Endodermal cell (in vitro differentiated cells): ENCODE data around the gene PANX1. TPM values are rescaled to one million over a fixed set of nuclear protein-coding genes. Genes with fewer than 3 reads are reported as not detected.

ENCODE experiments used
- DNase-seq: peaks from one replicate; pipeline ENCODE4 v3.0.0-alpha.2; 2017
- H3K27ac ChIP-seq: 2 replicates; pipeline ENCODE4 v1.5.1; 2013; ENCODE audit warnings: mild to moderate bottlenecking, low read depth, low read length, moderate library complexity
- H3K27me3 ChIP-seq: 2 replicates; pipeline ENCODE4 v1.6.1; 2013; ENCODE audit warnings: mild to moderate bottlenecking, low read length, moderate library complexity; ENCODE audit not compliant: insufficient read depth, control insufficient read depth, poor library complexity, severe bottlenecking
- H3K36me3 ChIP-seq: 2 replicates; pipeline ENCODE4 v1.7.0; 2013; ENCODE audit warnings: mild to moderate bottlenecking, low read length, moderate library complexity; ENCODE audit not compliant: control insufficient read depth, insufficient read depth
- H3K4me1 ChIP-seq: one replicate; pipeline ENCODE4 v1.7.0; 2013; ENCODE audit warnings: low read length; ENCODE audit not compliant: control insufficient read depth, insufficient read depth
- H3K4me3 ChIP-seq: 2 replicates; pipeline ENCODE4 v1.5.1; 2013; ENCODE audit warnings: mild to moderate bottlenecking, low read length, moderate library complexity
- H3K9ac ChIP-seq: 2 replicates; pipeline ENCODE4 v1.6.1; 2013; ENCODE audit warnings: mild to moderate bottlenecking, low read length, moderate library complexity; ENCODE audit not compliant: poor library complexity, severe bottlenecking; ENCODE audit errors: extremely low read depth
- H3K9me3 ChIP-seq: 2 replicates; pipeline ENCODE4 v1.6.1; 2013; ENCODE audit warnings: mild to moderate bottlenecking, low read length, moderate library complexity; ENCODE audit not compliant: control insufficient read depth
- H3K27ac Mint-ChIP-seq: 2 replicates; pipeline ENCODE4 v1.8.0; 2020; ENCODE audit warnings: mixed read lengths
- H3K27me3 Mint-ChIP-seq: 2 replicates; pipeline ENCODE4 v1.8.0; 2021; ENCODE audit warnings: mild to moderate bottlenecking, mixed read lengths; ENCODE audit not compliant: insufficient read depth
- H3K36me3 Mint-ChIP-seq: 2 replicates; pipeline ENCODE4 v1.8.0; 2020; ENCODE audit warnings: low read depth, mixed read lengths
- H3K4me1 Mint-ChIP-seq: 2 replicates; pipeline ENCODE4 v1.8.0; 2020; ENCODE audit warnings: mixed read lengths
- H3K4me3 Mint-ChIP-seq: 2 replicates; pipeline ENCODE4 v1.8.0; 2020; ENCODE audit warnings: mild to moderate bottlenecking, moderate library complexity, mixed read lengths
- H3K9me3 Mint-ChIP-seq: 2 replicates; pipeline ENCODE4 v1.8.0; 2020; ENCODE audit warnings: mild to moderate bottlenecking, mixed read lengths
- WGBS, 2 experiments: methylation state at CpG; one replicate each; pipeline versions ENCODE4 v1.1.5 to v1.1.7; 2013; ENCODE audit warnings: missing lambda C conversion rate in 2 of 2, mixed read lengths in 1 of 2; ENCODE audit not compliant: insufficient coverage in 1 of 2, insufficient read length in 1 of 2; 5-methylcytosine and 5-hydroxymethylcytosine counted together
- total RNA-seq, 2 donors: library from RNA; stranded (reverse); fragmentation: NEBNext Ultra II Directional in 1 of 2; extraction: Animal tissue kit (Norgen Biotek cat#: 25700) in 1 of 2; gene quantifications; 2 replicates in 1 of 2; 3 replicates in 1 of 2; pipeline ENCODE4 v1.2.1, GENCODE V29; 2021
- TF ChIP-seq, protein P1 (sequence below): fragments of 200-600 bp; sonication (generic); conservative IDR thresholded peaks from 2 replicates; pipeline ENCODE4 v1.5.0; 2021; ENCODE audit warnings: antibody characterized with exemption, mild to moderate bottlenecking

The PANX1 gene
- total RNA-seq, 2 donors from 2014 or later, result 19.4 to 21.0 TPM

DNA sequence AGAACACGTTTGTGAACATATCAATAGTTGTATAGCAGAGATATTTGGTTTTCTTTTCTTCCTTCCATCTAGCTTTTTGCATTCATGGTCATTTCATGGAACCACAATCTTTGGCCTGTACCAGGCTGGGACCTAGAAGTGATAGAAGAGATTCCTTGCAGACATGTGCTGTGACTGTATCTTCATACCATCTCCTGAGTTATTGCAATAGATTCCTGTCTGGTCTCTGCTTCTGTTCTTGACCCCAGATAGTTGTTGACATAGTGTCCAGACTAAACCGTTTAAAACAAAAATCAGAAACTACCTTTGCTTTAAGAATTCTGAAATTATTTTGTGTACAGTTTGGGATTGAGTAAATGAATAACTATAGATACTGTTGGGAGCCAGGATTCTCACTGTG, 16.8 kb downstream of the PANX1 start:
- Mint-ChIP-seq H3K27ac (no peak overlapping the region), H3K9me3 (no peaks in the 10 kb centered on the region), H3K4me3 (no peak overlapping the region), H3K4me1 (peaks cover 20% of the 10 kb centered on the region), H3K36me3 (peaks cover 4% of the 10 kb centered on the region), H3K27me3 (no peaks in the 10 kb centered on the region)
- Histone ChIP-seq H3K27ac (no peak overlapping the region), H3K27me3 (no peaks in the 10 kb centered on the region), H3K9ac (no peak overlapping the region), H3K4me1 (peaks cover 7% of the 10 kb centered on the region), H3K4me3 (no peak overlapping the region), H3K36me3 (no peaks in the 10 kb centered on the region), H3K9me3 (no peaks in the 10 kb centered on the region)
- DNase-seq, result no peak
- whole genome bisulfite sequencing, 2 experiments, result 71% methylated on average over 1 of the region's 2 CpGs; no CpG with 5 or more reads in 1 of the 2 experiments
- TF ChIP-seq, protein P1, sequence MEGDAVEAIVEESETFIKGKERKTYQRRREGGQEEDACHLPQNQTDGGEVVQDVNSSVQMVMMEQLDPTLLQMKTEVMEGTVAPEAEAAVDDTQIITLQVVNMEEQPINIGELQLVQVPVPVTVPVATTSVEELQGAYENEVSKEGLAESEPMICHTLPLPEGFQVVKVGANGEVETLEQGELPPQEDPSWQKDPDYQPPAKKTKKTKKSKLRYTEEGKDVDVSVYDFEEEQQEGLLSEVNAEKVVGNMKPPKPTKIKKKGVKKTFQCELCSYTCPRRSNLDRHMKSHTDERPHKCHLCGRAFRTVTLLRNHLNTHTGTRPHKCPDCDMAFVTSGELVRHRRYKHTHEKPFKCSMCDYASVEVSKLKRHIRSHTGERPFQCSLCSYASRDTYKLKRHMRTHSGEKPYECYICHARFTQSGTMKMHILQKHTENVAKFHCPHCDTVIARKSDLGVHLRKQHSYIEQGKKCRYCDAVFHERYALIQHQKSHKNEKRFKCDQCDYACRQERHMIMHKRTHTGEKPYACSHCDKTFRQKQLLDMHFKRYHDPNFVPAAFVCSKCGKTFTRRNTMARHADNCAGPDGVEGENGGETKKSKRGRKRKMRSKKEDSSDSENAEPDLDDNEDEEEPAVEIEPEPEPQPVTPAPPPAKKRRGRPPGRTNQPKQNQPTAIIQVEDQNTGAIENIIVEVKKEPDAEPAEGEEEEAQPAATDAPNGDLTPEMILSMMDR, result no peak

DNA sequence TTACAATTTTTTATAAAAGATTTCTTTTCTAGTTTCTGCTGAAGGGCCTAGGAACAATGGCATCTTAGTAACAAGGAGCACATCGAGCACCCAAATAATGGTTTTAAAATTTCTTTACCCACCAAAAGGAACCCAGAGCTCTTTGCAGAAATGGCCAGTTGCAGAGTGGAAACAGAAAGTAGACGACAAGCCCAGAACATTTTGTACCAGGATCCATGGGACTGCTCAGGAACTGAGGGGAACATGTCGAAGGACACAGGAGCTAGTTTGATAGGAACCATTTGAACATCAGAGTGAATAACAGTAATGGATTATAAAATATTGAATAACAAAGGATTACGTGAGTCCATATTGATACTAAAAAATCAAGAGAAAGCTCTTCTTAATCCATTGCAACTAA, 17.3 kb downstream of the PANX1 start:
- H3K9ac ChIP-seq, result no peak overlapping the region
- TF ChIP-seq, protein P1, result no peak
- no peaks in the 10 kb centered on the region for H3K9me3 Mint-ChIP-seq
- peaks cover 7% of the 10 kb centered on the region for H3K4me1 ChIP-seq
- peaks cover 23% of the 10 kb centered on the region for H3K4me1 Mint-ChIP-seq
- no peaks in the 10 kb centered on the region for H3K27me3 Mint-ChIP-seq
- H3K36me3 Mint-ChIP-seq, result peaks cover 4% of the 10 kb centered on the region
- whole genome bisulfite sequencing, 2 experiments, result 95 to 100% methylated on average over 2 to 3 of the region's 4 CpGs
- H3K36me3 ChIP-seq, result no peaks in the 10 kb centered on the region
- no peak overlapping the region for H3K4me3 Mint-ChIP-seq
- H3K27ac ChIP-seq, result no peak overlapping the region
- no peaks in the 10 kb centered on the region for H3K9me3 ChIP-seq
- no peak for DNase-seq
- no peak overlapping the region for H3K4me3 ChIP-seq
- no peak overlapping the region for H3K27ac Mint-ChIP-seq
- H3K27me3 ChIP-seq, result no peaks in the 10 kb centered on the region

DNA sequence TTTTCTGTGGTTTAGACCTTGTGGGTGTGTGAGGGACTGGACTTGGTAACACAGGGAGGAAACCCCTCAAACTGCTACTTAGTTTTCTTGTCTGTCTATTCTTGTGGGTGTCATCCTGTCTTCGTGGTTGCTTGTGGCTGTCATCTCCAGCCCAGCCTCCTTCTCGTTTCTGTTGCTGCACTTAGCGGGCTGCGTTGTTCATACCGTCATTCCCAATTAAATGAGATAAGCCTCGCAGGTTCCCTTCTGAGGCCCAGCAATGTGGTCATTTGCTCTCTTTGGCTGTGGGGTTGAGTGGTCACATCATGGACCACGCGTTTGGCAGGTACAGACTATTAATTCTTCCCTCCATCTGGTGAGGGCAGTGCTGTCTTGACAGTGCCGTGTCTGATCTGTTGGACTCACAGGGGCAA, 18.8 kb downstream of the PANX1 start:
- no peak overlapping the region for H3K27ac Mint-ChIP-seq
- Histone ChIP-seq H3K27me3 (no peaks in the 10 kb centered on the region), H3K36me3 (no peaks in the 10 kb centered on the region), H3K4me3 (no peak overlapping the region), H3K9ac (no peak overlapping the region), H3K4me1 (peaks cover 6% of the 10 kb centered on the region), H3K9me3 (no peaks in the 10 kb centered on the region), H3K27ac (no peak overlapping the region)
- H3K4me1 Mint-ChIP-seq, result peaks cover 22% of the 10 kb centered on the region
- H3K36me3 Mint-ChIP-seq, result peaks cover 4% of the 10 kb centered on the region
- no peaks in the 10 kb centered on the region for H3K9me3 Mint-ChIP-seq
- H3K4me3 Mint-ChIP-seq, result no peak overlapping the region
- no peak for DNase-seq
- WGBS, 2 experiments, result 89 to 100% methylated on average over 2 to 9 of the region's 9 CpGs
- no peaks in the 10 kb centered on the region for H3K27me3 Mint-ChIP-seq
- TF ChIP-seq, protein P1, result no peak
